ENCODE measurements around the gene OXGR1.
"Not testable (repeated sequence)": the region's sequence is repeated elsewhere in the genome, so short reads cannot be mapped to it uniquely, and the experiment has no call there.

OXGR1 gene

GRCh38 chr13:96994017-96994857, at the start of gene OXGR1:
TSS of gene OXGR1 (minus strand) at chr13:96994476. CDS start at chr13:96987759, 6,717 bp downstream.
- DNase-seq (ENCODE audit: low read depth in 2 of 2), result no peak

- DNase-seq (ENCODE audit: low read depth in 2 of 2), result no peak
Observed at GRCh38 chr13:97043302-97043701, 49.0 kb upstream of the OXGR1 start.

GRCh38 chr13:97030705-97031452, 36.6 kb upstream of the OXGR1 start:
- DNase-seq (ENCODE audit: low read depth in 2 of 2), result no peak

GRCh38 chr13:97028441-97029299, 34.4 kb upstream of the OXGR1 start:
- DNase-seq (ENCODE audit: low read depth in 2 of 2), result no peak

- DNase-seq (ENCODE audit: low read depth in 2 of 2), result no peak
Observed at GRCh38 chr13:97027162-97027554, 32.9 kb upstream of the OXGR1 start.

GRCh38 chr13:97026531-97027161, 32.4 kb upstream of the OXGR1 start:
- DNase-seq (ENCODE audit: low read depth in 2 of 2), result no peak

- DNase-seq (ENCODE audit: low read depth in 2 of 2), result not testable (repeated sequence)
Observed at GRCh38 chr13:97023812-97024211, 29.5 kb upstream of the OXGR1 start.

- no peak for DNase-seq (ENCODE audit: low read depth in 2 of 2)
Observed at GRCh38 chr13:97023117-97023516, 28.8 kb upstream of the OXGR1 start.

GRCh38 chr13:97021241-97021640, 27.0 kb upstream of the OXGR1 start:
- no peak for DNase-seq (ENCODE audit: low read depth in 2 of 2)

GRCh38 chr13:97020689-97021240, 26.5 kb upstream of the OXGR1 start:
- DNase-seq (ENCODE audit: low read depth in 2 of 2), result no peak

GRCh38 chr13:97020194-97020593, 25.9 kb upstream of the OXGR1 start:
- DNase-seq (ENCODE audit: low read depth in 2 of 2), result no peak

GRCh38 chr13:97019236-97019635, 25.0 kb upstream of the OXGR1 start:
- no peak for DNase-seq (ENCODE audit: low read depth in 2 of 2)

- DNase-seq (ENCODE audit: low read depth in 2 of 2), result no peak
Observed at GRCh38 chr13:97018029-97018819, 23.9 kb upstream of the OXGR1 start.

GRCh38 chr13:97017322-97017721, 23.0 kb upstream of the OXGR1 start:
- no peak for DNase-seq (ENCODE audit: low read depth in 2 of 2)

- no peak for DNase-seq (ENCODE audit: low read depth in 2 of 2)
Observed at GRCh38 chr13:97015661-97016350, 21.5 kb upstream of the OXGR1 start.

- DNase-seq (ENCODE audit: low read depth in 2 of 2), result no peak
Observed at GRCh38 chr13:97012251-97013048, 18.2 kb upstream of the OXGR1 start.

GRCh38 chr13:97011446-97012131, 17.3 kb upstream of the OXGR1 start:
- DNase-seq (ENCODE audit: low read depth in 2 of 2), result no peak

GRCh38 chr13:97008643-97009042, 14.4 kb upstream of the OXGR1 start:
- DNase-seq (ENCODE audit: low read depth in 2 of 2), result no peak
